ENCODE data around the gene UBR3. TPM values are rescaled to one million over a fixed set of nuclear protein-coding genes. Genes with fewer than 3 reads are reported as not detected.

UBR3 gene
- total RNA-seq, 2 donors from 2014 or later, result 20.4 to 24.8 TPM

- H3K4me1 Mint-ChIP-seq, result no peaks in the 10 kb centered on the region
- Histone ChIP-seq H3K9me3 (ENCODE audit: control insufficient read depth, low read length) (peaks cover 24% of the 10 kb centered on the region), H3K4me3 (ENCODE audit: low read length) (no peak overlapping the region), H3K4me1 (ENCODE audit: control insufficient read depth, insufficient read depth, low read length) (no peaks in the 10 kb centered on the region), H3K36me3 (ENCODE audit: control insufficient read depth, insufficient read depth, low read length) (peaks cover 27% of the 10 kb centered on the region), H3K27ac (ENCODE audit: low read depth, low read length) (no peak overlapping the region), H3K9ac (ENCODE audit: extremely low read depth, low read length, poor library complexity, severe bottlenecking) (no peak overlapping the region), H3K27me3 (ENCODE audit: control insufficient read depth, insufficient read depth, low read length, poor library complexity, severe bottlenecking) (no peaks in the 10 kb centered on the region)
- TF ChIP-seq CTCF (conservative IDR thresholded peaks at IDR 0.05), result no peak
- no peak overlapping the region for H3K27ac Mint-ChIP-seq
- peaks cover 33% of the 10 kb centered on the region for H3K36me3 Mint-ChIP-seq (ENCODE audit: low read depth)
- WGBS, 2 experiments (ENCODE audit: insufficient coverage in 1 of 2, insufficient read length in 1 of 2), result 96% methylated on average over 2 of the region's 2 CpGs; no CpG with 5 or more reads in 1 of the 2 experiments
- no peak for DNase-seq
- no peak overlapping the region for H3K4me3 Mint-ChIP-seq
- H3K9me3 Mint-ChIP-seq, result peaks cover 12% of the 10 kb centered on the region
- no peaks in the 10 kb centered on the region for H3K27me3 Mint-ChIP-seq (ENCODE audit: insufficient read depth)
These were observed 167.5 kb downstream of the UBR3 start for GRCh38 chr2:169994752-169995151.

- Mint-ChIP-seq H3K27me3 (ENCODE audit: insufficient read depth) (no peaks in the 10 kb centered on the region), H3K9me3 (peaks cover 12% of the 10 kb centered on the region), H3K4me1 (peaks cover 5% of the 10 kb centered on the region), H3K36me3 (ENCODE audit: low read depth) (peaks cover 33% of the 10 kb centered on the region), H3K27ac (no peak overlapping the region), H3K4me3 (no peak overlapping the region)
- no peak overlapping the region for H3K27ac ChIP-seq (ENCODE audit: low read depth, low read length)
- H3K36me3 ChIP-seq (ENCODE audit: control insufficient read depth, insufficient read depth, low read length), result peaks cover 27% of the 10 kb centered on the region
- whole genome bisulfite sequencing, 2 experiments (ENCODE audit: insufficient coverage in 1 of 2, insufficient read length in 1 of 2), result 95 to 100% methylated on average over 3 to 9 of the region's 9 CpGs
- peaks cover 28% of the 10 kb centered on the region for H3K9me3 ChIP-seq (ENCODE audit: control insufficient read depth, low read length)
- H3K4me3 ChIP-seq (ENCODE audit: low read length), result no peak overlapping the region
- DNase-seq, result no peak
- no peak for TF ChIP-seq CTCF (conservative IDR thresholded peaks at IDR 0.05)
- no peaks in the 10 kb centered on the region for H3K27me3 ChIP-seq (ENCODE audit: control insufficient read depth, insufficient read depth, low read length, poor library complexity, severe bottlenecking)
- no peak overlapping the region for H3K9ac ChIP-seq (ENCODE audit: extremely low read depth, low read length, poor library complexity, severe bottlenecking)
- peaks cover 3% of the 10 kb centered on the region for H3K4me1 ChIP-seq (ENCODE audit: control insufficient read depth, insufficient read depth, low read length)
These were observed 170.1 kb downstream of the UBR3 start for GRCh38 chr2:169997140-169997887.

- Histone ChIP-seq H3K9ac (ENCODE audit: extremely low read depth, low read length, poor library complexity, severe bottlenecking) (no peak overlapping the region), H3K36me3 (ENCODE audit: control insufficient read depth, insufficient read depth, low read length) (peaks cover 27% of the 10 kb centered on the region), H3K9me3 (ENCODE audit: control insufficient read depth, low read length) (peaks cover 28% of the 10 kb centered on the region), H3K4me3 (ENCODE audit: low read length) (no peak overlapping the region), H3K4me1 (ENCODE audit: control insufficient read depth, insufficient read depth, low read length) (peaks cover 3% of the 10 kb centered on the region), H3K27me3 (ENCODE audit: control insufficient read depth, insufficient read depth, low read length, poor library complexity, severe bottlenecking) (no peaks in the 10 kb centered on the region), H3K27ac (ENCODE audit: low read depth, low read length) (no peak overlapping the region)
- no peak for TF ChIP-seq CTCF (conservative IDR thresholded peaks at IDR 0.05)
- H3K9me3 Mint-ChIP-seq, result peaks cover 12% of the 10 kb centered on the region
- H3K27me3 Mint-ChIP-seq (ENCODE audit: insufficient read depth), result no peaks in the 10 kb centered on the region
- no peak for DNase-seq
- H3K4me1 Mint-ChIP-seq, result peaks cover 7% of the 10 kb centered on the region
- H3K36me3 Mint-ChIP-seq (ENCODE audit: low read depth), result peaks cover 44% of the 10 kb centered on the region
- WGBS, 2 experiments (ENCODE audit: insufficient coverage in 1 of 2, insufficient read length in 1 of 2), result 90 to 92% methylated on average over 3 of the region's 4 CpGs
- no peak overlapping the region for H3K27ac Mint-ChIP-seq
- no peak overlapping the region for H3K4me3 Mint-ChIP-seq
These were observed 171.8 kb downstream of the UBR3 start for GRCh38 chr2:169999054-169999453.

All from endodermal cell (in vitro differentiated cells).